NCI-H1417 (cell line): ENCODE measurements around the gene SLC39A8.

Source experiments
- DNase-seq, 3 experiments: peaks; one replicate each; lab custom pipeline; 2025; lab: John Stamatoyannopoulos, UW

SLC39A8 gene

GRCh38 chr4:102341201-102341600 is 4.1 kb downstream of the SLC39A8 start:
- no peak for DNase-seq

DNA sequence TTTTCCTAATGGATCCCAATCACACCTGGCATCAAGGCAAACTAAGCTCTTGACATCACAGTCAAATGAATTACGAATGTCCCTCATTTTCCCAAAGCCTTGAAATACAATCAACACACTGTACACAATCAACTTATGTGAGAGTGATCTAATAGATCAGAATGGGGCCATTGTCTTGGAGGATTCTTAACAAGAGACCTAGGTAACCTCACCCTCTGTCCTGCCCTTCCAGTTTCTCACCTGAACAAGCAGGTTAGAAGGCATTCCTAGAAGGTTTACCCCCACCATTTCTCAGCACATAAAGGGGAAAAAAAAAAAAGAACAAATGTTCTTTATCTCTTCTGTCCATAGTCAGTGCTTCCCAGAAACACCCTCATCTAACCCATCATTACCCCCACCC is 6.3 kb downstream of the SLC39A8 start:
- no peak for DNase-seq

- no peak for DNase-seq
These were observed 6.9 kb downstream of the SLC39A8 start for GRCh38 chr4:102338405-102338804.

DNA sequence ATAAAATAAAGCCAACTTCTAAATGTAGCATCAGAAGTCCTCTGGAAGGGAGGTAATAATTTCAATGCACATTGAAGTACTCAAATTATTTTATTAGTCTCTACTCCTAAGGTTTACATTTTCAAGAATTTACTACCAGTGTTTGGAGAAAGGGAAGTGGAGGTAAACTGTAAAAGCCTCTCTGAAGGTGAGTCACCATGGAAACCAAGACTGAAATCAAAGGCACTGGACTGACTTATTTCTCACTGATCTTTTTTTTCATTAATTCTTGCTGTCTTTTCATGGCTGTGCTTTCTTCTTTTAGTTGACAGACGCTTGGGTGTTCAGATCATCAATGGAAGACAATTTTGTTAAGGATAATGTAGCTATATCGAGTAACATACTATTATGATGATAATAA is 9.7 kb downstream of the SLC39A8 start:
- DNase-seq, result no peak

GRCh38 chr4:102334624-102335023 is 10.7 kb downstream of the SLC39A8 start:
- peak in 1 of 3 experiments; percentile 59 for DNase-seq

DNA sequence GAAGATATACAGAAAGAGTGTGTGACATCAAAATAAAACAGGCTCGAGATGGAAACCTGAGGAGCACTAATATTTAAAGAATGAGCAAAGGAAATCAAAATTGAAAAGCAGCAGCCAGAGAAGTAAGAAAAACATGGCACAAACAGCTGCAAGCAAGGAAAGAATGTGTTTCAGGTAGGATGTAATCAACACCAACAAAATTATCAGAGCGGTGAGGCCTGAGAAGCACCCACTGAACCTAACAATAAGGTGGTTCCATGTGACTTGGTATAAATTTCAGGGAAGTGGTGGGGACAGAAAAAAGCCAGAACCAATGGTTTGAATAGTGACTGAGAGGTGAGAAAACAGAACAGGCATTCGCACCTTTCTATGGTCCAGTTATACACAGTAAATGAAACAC is 11.5 kb downstream of the SLC39A8 start:
- DNase-seq, result no peak

DNA sequence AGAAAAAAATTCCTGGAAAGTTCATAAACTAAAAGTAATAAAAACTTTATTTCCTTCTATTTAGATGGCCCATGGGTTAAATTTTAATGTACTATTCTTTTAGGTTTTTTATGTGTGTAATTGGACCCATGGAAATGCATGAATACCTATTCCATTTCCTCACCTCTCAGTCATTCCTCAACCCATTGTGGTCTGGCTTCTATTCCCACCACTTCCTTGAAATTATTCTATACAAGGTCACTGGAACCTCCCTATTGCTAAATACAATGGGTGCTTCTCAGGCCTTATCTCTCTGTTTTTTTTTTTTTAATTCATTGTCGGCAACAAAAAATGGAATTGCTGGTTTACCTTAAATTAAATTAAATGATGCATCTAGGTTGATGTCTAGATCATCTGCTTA is 17.2 kb downstream of the SLC39A8 start:
- DNase-seq, result no peak

- DNase-seq, result no peak
These were observed 18.3 kb downstream of the SLC39A8 start for GRCh38 chr4:102326951-102327350.

DNA sequence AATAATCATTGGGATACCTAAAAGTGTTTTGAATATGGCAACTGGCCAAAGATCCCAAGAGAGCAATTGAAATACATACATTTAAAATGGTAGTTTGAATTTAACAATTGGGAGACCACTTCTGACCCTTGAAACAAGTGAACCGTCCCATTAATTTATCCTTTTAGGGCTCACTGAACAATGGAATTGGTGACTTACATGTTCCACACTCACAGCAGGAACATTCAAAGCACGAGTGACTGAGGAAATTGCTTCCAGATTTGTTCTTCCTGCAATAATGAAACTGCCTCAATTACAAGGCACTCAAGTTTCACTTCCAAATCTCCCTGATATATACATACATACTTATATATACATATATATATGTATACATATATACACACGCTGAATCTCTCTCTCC is 20.6 kb downstream of the SLC39A8 start:
- DNase-seq, result peak in 2 of 3 experiments; percentile 8 to 74

DNA sequence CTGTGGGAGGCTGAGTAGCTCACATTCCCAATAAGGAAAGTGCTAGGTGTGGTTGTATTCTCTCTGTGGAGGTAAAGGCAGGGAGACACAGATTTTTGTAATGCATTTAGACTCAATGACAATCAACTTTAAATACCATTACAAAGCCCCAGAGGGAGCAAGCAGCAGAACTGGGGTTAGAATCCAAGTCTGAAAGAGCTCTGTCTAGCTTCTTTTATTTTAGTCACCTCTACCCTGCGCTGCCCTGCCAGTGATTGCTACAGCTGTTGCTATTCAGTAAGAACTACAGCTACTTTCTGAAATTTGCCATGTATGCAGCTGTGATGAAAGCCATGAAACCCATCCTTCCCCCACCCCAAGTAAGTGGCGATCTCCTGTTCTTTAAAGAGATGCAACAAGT is 22.5 kb downstream of the SLC39A8 start:
- DNase-seq, result no peak

GRCh38 chr4:102321260-102321995 is 23.9 kb downstream of the SLC39A8 start:
- DNase-seq, result no peak

DNA sequence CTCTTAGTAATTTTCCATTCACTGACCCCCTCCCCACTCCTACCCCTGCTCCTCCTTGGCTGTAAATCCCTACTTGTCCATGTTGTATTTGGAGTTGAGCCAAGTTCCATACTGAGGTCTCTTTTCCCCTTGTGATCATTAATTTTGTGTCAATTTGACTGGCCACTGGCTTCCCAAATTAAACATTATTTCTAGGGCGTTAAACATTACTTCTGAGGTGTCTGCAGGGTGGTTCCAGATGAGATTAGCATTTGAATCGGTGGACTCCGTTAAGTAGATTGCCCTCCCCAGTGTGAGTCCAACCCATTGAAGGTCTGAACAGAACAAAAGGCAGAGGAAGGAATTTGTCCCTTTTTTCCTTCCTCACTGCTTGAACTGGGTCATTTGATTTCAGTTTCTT is 25.7 kb downstream of the SLC39A8 start:
- peak in 1 of 3 experiments; percentile 44 for DNase-seq

- no peak for DNase-seq
These were observed 26.8 kb downstream of the SLC39A8 start for GRCh38 chr4:102318526-102318925.

DNA sequence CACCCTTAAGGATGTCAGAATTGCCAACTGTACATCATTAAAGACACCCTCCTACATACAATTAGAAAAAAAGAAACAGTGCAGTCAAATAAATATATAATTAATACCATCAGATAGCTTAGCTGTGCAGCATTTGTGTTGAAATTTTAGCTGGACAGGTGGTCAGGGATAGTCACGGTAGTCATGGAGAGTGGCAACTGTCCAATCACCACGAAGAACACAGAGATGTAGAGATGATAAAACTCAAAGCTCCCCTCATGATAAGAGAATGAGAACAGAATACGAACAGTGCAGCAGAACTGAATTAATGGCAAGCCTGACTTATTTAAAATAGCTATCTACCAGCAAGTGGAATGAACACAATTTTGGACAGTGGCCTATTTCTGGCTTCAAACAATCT is 27.2 kb downstream of the SLC39A8 start:
- DNase-seq, result no peak

- DNase-seq, result no peak
These were observed 27.8 kb downstream of the SLC39A8 start for GRCh38 chr4:102317459-102317858.

DNA sequence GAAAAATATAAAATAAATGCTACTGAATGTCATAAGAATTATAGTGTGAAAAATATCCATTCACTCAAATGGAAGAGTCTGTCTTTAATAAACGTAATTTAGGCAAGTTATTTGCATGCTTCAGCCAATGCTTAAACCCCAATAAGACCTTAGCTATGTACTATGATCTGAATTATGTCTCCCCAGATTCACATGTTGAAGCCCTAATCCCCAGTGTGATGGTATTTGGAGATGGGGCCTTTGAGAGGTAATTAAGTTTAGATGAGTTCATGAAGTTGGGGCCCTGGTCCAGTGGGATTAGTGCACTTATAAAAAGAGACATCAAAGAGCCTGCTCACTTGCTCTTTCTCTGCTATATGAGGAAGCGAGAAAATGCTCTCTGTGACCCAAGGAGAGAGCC is 28.7 kb downstream of the SLC39A8 start:
- DNase-seq, result no peak

DNA sequence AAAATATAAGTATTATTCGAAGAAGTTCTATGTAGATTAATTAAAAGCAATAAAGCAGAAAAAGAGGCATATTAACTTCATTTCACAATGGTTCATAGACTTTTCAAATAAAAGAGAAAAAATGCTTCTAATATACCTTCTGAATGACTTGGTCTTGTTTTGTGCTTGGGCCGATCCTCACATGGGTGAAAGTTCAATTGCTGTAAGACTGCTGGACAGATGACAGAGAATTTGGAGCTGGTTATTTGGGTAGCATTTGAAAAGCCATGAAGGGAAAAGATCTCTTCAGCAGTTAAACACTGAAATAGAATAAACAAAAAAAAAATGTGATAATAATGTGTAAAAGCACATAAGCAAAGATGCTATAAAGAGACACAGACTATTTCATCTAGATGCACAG is 29.8 kb downstream of the SLC39A8 start:
- no peak for DNase-seq

GRCh38 chr4:102312417-102312816 is 32.9 kb downstream of the SLC39A8 start:
- DNase-seq, result no peak

DNA sequence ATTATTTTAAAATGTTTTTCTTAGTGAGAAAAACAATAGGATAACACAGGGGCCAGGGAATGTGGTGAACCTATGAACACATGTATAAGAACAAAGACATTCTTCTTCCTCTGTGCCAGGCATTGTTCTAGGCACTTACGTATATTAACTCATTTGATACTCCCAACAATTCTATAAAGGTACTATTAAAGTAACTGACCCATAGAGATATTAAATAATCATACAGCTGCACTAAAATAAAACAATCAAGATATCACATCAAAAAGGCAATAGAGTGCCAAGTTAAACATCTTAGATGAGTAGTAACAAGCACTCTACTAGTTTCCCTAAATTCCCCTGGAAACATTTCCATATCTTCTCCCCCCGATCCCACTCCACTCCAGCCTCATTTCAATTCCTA is 33.4 kb downstream of the SLC39A8 start:
- no peak for DNase-seq

DNA sequence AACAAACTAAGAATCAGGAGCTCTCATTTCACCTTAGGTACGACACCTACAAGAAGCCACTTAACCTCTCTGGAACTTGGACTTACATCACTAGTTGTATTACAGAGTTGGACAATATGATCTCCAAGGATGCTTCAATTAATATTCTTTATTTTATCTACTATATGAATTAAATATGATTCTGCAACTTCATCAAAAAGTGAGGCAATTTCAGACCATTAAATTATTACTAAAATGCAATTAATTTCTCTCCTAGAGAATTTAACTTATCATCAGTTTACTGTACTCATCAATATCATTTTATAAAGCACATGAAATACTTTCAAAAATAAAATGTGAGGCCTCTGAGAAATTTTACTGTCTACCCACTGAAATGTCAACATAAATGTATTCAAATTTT is 33.9 kb downstream of the SLC39A8 start:
- no peak for DNase-seq

- DNase-seq, result peak in 1 of 3 experiments; percentile 6
These were observed 37.1 kb downstream of the SLC39A8 start for GRCh38 chr4:102308032-102308799.

- DNase-seq, result no peak
These were observed 39.6 kb downstream of the SLC39A8 start for GRCh38 chr4:102305666-102306065.

- DNase-seq, result no peak
These were observed 42.5 kb downstream of the SLC39A8 start for GRCh38 chr4:102302762-102303161.

DNA sequence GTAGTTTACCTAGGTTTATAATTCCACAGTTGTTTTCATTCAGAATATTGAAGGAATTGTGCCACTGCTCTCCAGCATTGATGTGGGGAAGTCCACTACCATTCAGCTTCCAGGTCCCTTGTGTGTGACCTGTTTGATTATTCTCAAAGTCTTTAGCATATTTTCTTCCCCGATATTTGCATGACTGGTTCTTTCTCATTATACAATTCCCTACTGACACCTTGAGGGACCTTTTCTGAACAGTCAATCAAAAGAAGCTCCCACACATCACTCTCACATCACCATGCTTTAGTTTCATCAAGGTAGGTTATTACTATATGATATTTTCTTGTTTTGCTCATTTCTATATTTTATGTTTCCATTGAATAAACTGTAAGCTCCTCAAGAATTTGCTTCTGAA is 44.1 kb downstream of the SLC39A8 start:
- no peak for DNase-seq
